IMR-90 (cell line): ENCODE data around the gene PPP1R37. TPM values are rescaled to one million over a fixed set of nuclear protein-coding genes. Genes with fewer than 3 reads are reported as not detected.

ENCODE experiments used
- ATAC-seq: fragments of 200-7000 bp; cut with Tn5 transposase; 2 replicates; pipeline ENCODE4 v1.9.1; 2020; ENCODE audit warnings: low read depth, mild to moderate bottlenecking, moderate library complexity
- BruUV-seq: library from RNA; stranded (reverse); fragments of 400-500 nt; replicated peaks from 2 replicates; lab custom pipeline; 2021; lab: Mats Ljungman, UMichigan
- CTCF ChIA-PET: fragments of 300-600 bp; formaldehyde crosslinking; extraction: SDS; loops from one replicate; lab custom pipeline; 2021; ENCODE audit warnings: antibody characterized with exemption; lab: Yijun Ruan, JAX
- POLR2A ChIA-PET: fragments of 300-600 bp; sonication (Branson Sonifier 250); formaldehyde crosslinking; loops from one replicate; lab custom pipeline; 2022; ENCODE audit warnings: antibody characterized with exemption; ENCODE audit not compliant: unreplicated experiment; lab: Charles Lee
- DNase-seq: peaks from one replicate; pipeline ENCODE4 v3.0.0; 2013
- H2AFZ ChIP-seq: replicated peaks from 2 replicates; pipeline ENCODE3; 2013; ENCODE audit warnings: low read length, mild to moderate bottlenecking; ENCODE audit not compliant: poor library complexity
- H2AK5ac ChIP-seq: 2 replicates; pipeline ENCODE4 v1.6.1; 2013; ENCODE audit warnings: low read depth, low read length, inconsistent platforms
- H2AK9ac ChIP-seq: replicated peaks from 2 replicates; pipeline ENCODE3; 2013; ENCODE audit warnings: mild to moderate bottlenecking, low read depth, low read length, moderate library complexity; ENCODE audit not compliant: poor library complexity
- H2BK120ac ChIP-seq: 2 replicates; pipeline ENCODE4 v1.6.1; 2013; ENCODE audit warnings: low read depth, low read length, inconsistent platforms
- H2BK15ac ChIP-seq: 3 replicates; pipeline ENCODE4 v1.6.1; 2013; ENCODE audit warnings: low read depth, low read length, inconsistent platforms
- H2BK20ac ChIP-seq: 2 replicates; pipeline ENCODE4 v1.6.1; 2013; ENCODE audit warnings: low read depth, mild to moderate bottlenecking, inconsistent platforms, low read length, moderate library complexity
- H2BK5ac ChIP-seq: 2 replicates; pipeline ENCODE4 v1.6.1; 2013; ENCODE audit warnings: mild to moderate bottlenecking, low read depth, low read length, inconsistent platforms; ENCODE audit not compliant: poor library complexity, severe bottlenecking
- H3K14ac ChIP-seq: replicated peaks from 2 replicates; pipeline ENCODE4 v1.6.1; 2013; ENCODE audit warnings: low read depth, low read length, inconsistent platforms
- H3K18ac ChIP-seq: 2 replicates; pipeline ENCODE4 v1.6.1; 2013; ENCODE audit warnings: low read depth, low read length, control low read depth
- H3K23ac ChIP-seq: 2 replicates; pipeline ENCODE4 v1.6.1; 2013; ENCODE audit warnings: low read depth, low read length, inconsistent platforms
- H3K27ac ChIP-seq: 2 replicates; pipeline ENCODE4 v1.5.1; 2013; ENCODE audit warnings: mild to moderate bottlenecking, control low read depth, low read length; ENCODE audit not compliant: insufficient read depth
- H3K27me3 ChIP-seq: 2 replicates; pipeline ENCODE4 v1.6.1; 2013; ENCODE audit warnings: low read length; ENCODE audit not compliant: control insufficient read depth, insufficient read depth
- H3K36me3 ChIP-seq: 2 replicates; pipeline ENCODE4 v1.6.1; 2013; ENCODE audit warnings: low read length, mixed read lengths; ENCODE audit not compliant: control insufficient read depth, insufficient read depth
- H3K4ac ChIP-seq: 2 replicates; pipeline ENCODE4 v1.6.1; 2013; ENCODE audit warnings: low read depth, low read length, inconsistent platforms
- H3K4me1 ChIP-seq: 2 replicates; pipeline ENCODE4 v1.6.1; 2013; ENCODE audit warnings: low read length, mixed read lengths; ENCODE audit not compliant: control insufficient read depth, insufficient read depth
- H3K4me2 ChIP-seq: 2 replicates; pipeline ENCODE4 v1.6.1; 2013; ENCODE audit warnings: low read depth, mild to moderate bottlenecking, control low read depth, low read length, moderate library complexity
- H3K4me3 ChIP-seq: 2 replicates; pipeline ENCODE4 v1.5.1; 2013; ENCODE audit warnings: low read depth, mild to moderate bottlenecking, control low read depth, low read length, moderate library complexity; ENCODE audit not compliant: insufficient read depth
- H3K56ac ChIP-seq: 2 replicates; pipeline ENCODE4 v1.6.1; 2013; ENCODE audit warnings: low read length, inconsistent platforms; ENCODE audit not compliant: insufficient read depth; ENCODE audit errors: extremely low read depth
- H3K79me1 ChIP-seq, 2 experiments: 2 replicates each; pipeline ENCODE4 v1.6.1; 2013; ENCODE audit warnings: low read length in 2 of 2, inconsistent platforms in 1 of 2, low read depth in 1 of 2
- H3K9ac ChIP-seq: 2 replicates; pipeline ENCODE4 v1.6.1; 2013; ENCODE audit warnings: low read depth, low read length, control low read depth
- H3K9me1 ChIP-seq: 2 replicates; pipeline ENCODE4 v1.6.1; 2013; ENCODE audit warnings: low read length, inconsistent platforms; ENCODE audit not compliant: insufficient read depth
- H3K9me3 ChIP-seq: 2 replicates; pipeline ENCODE4 v1.6.1; 2013; ENCODE audit warnings: low read length; ENCODE audit not compliant: control insufficient read depth, insufficient read depth
- H4K20me1 ChIP-seq: 2 replicates; pipeline ENCODE4 v1.6.1; 2013; ENCODE audit warnings: low read length, inconsistent platforms; ENCODE audit not compliant: insufficient read depth
- H4K5ac ChIP-seq: 2 replicates; pipeline ENCODE4 v1.6.1; 2013; ENCODE audit warnings: mild to moderate bottlenecking, low read depth, low read length, control low read depth
- H4K8ac ChIP-seq, 2 experiments: 2 replicates each; pipeline ENCODE4 v1.6.1; 2013; ENCODE audit warnings: low read depth in 2 of 2, low read length in 2 of 2, control low read depth in 1 of 2, inconsistent platforms in 1 of 2
- H4K91ac ChIP-seq: 2 replicates; pipeline ENCODE4 v1.6.1; 2013; ENCODE audit warnings: low read depth, low read length, inconsistent platforms; ENCODE audit not compliant: insufficient read depth
- BHLHE40 ChIP-seq: fragments of 150-350 bp; IDR thresholded peaks from 2 replicates; pipeline ENCODE4 v1.6.1; 2016; ENCODE audit warnings: mild to moderate bottlenecking, low read depth, low read length
- CEBPB ChIP-seq: IDR thresholded peaks from 2 replicates; pipeline ENCODE4 v1.6.1; 2012; ENCODE audit warnings: low read depth, low read length, improper control_type of control experiment
- CHD1 ChIP-seq: IDR thresholded peaks from 2 replicates; pipeline ENCODE4 v1.6.1; 2012; ENCODE audit warnings: low read depth, low read length, improper control_type of control experiment
- FOS ChIP-seq: fragments of 150-350 bp; IDR thresholded peaks from 2 replicates; pipeline ENCODE4 v1.6.1; 2016; ENCODE audit warnings: low read depth, low read length
- MAFK ChIP-seq: IDR thresholded peaks from 2 replicates; pipeline ENCODE4 v1.6.1; 2012; ENCODE audit warnings: low read depth, low read length, improper control_type of control experiment
- MAZ ChIP-seq: IDR thresholded peaks from 2 replicates; pipeline ENCODE4 v1.6.1; 2012; ENCODE audit warnings: low read depth, mild to moderate bottlenecking, low read length, improper control_type of control experiment, moderate library complexity, borderline replicate concordance
- MXI1 ChIP-seq: IDR thresholded peaks from 2 replicates; pipeline ENCODE4 v1.6.1; 2012; ENCODE audit warnings: low read depth, mild to moderate bottlenecking, low read length, moderate library complexity, borderline replicate concordance
- NFE2L2 ChIP-seq: fragments of 150-350 bp; IDR thresholded peaks from 2 replicates; pipeline ENCODE4 v1.6.1; 2016; ENCODE audit warnings: low read depth, mild to moderate bottlenecking, low read length
- POLR2A ChIP-seq: IDR thresholded peaks from 2 replicates; pipeline ENCODE4 v1.6.1; 2012; ENCODE audit warnings: mild to moderate bottlenecking, low read depth, low read length
- RAD21 ChIP-seq: IDR thresholded peaks from 2 replicates; pipeline ENCODE4 v1.6.1; 2012; ENCODE audit warnings: low read length, improper control_type of control experiment
- RCOR1 ChIP-seq: IDR thresholded peaks from 2 replicates; pipeline ENCODE4 v1.6.1; 2012; ENCODE audit warnings: mild to moderate bottlenecking, low read length, improper control_type of control experiment; ENCODE audit not compliant: insufficient replicate concordance
- RFX5 ChIP-seq: IDR thresholded peaks from 2 replicates; pipeline ENCODE4 v1.8.0; 2012; ENCODE audit warnings: low read depth, mild to moderate bottlenecking, low read length, moderate library complexity
- SMC3 ChIP-seq: fragments of 150-350 bp; IDR thresholded peaks from 2 replicates; pipeline ENCODE4 v1.6.1; 2016; ENCODE audit warnings: low read depth, mild to moderate bottlenecking, antibody characterized with exemption, low read length, moderate library complexity
- WGBS, 2 experiments: methylation state at CpG; one replicate each; pipeline versions ENCODE4 v1.1.5 to v1.1.7; 2013; ENCODE audit warnings: missing lambda C conversion rate in 2 of 2; ENCODE audit not compliant: insufficient read length in 1 of 2; ENCODE audit errors: extremely low coverage in 2 of 2; 5-methylcytosine and 5-hydroxymethylcytosine counted together
- dilution Hi-C: fragments of 300-500 bp; cut with HindIII; formaldehyde crosslinking; loops from one replicate; pipeline ENCODE4 v1.14.3; 2018; ENCODE audit warnings: low sequenced_read_pairs; ENCODE audit not compliant: unreplicated experiment
- in situ Hi-C: fragments of 300-500 bp; cut with MboI; formaldehyde crosslinking; loops from 3 replicates; pipeline ENCODE4 v1.14.3; 2019; ENCODE audit warnings: low sequenced_read_pairs, inconsistent platforms, mixed read lengths
- intact Hi-C: fragments of 100-400 bp; cut with micrococcal nuclease; formaldehyde crosslinking; loops from 2 replicates; pipeline ENCODE4 v1.10.0; 2022
- polyA plus RNA-seq, 3 experiments: library from polyadenylated mRNA; depleted of rRNA; stranded (reverse); fragments of >200 nt; gene quantifications; 2 replicates each; pipeline ENCODE4 v1.2.3, GENCODE V29; 2012; ENCODE audit warnings: low replicate concordance in 1 of 3
- total RNA-seq: library from RNA; depleted of rRNA; stranded (reverse); fragments of >200 nt; gene quantifications from 2 replicates; pipeline ENCODE4 v1.2.3, GENCODE V29; 2012
- TF ChIP-seq, protein P1 (sequence below): conservative IDR thresholded peaks from 2 replicates; pipeline ENCODE4 v1.5.1; 2012; ENCODE audit warnings: mild to moderate bottlenecking, low read depth, low read length, improper control_type of control experiment
- TF ChIP-seq, protein P2 (sequence below): fragments of 150-350 bp; IDR thresholded peaks from 2 replicates; pipeline ENCODE4 v1.6.1; 2016; ENCODE audit warnings: low read depth, mild to moderate bottlenecking, low read length, moderate library complexity, borderline replicate concordance
- TF ChIP-seq, protein P3 (sequence below): fragments of 150-350 bp; IDR thresholded peaks from 2 replicates; pipeline ENCODE4 v1.6.1; 2017; ENCODE audit warnings: mild to moderate bottlenecking, antibody characterized with exemption, low read length, low read depth

Gene PPP1R37
- total and polyA plus RNA-seq, 2 of the 4 experiments (the other 2 are of a cell fraction): 13.1 to 18.5 TPM

DNA sequence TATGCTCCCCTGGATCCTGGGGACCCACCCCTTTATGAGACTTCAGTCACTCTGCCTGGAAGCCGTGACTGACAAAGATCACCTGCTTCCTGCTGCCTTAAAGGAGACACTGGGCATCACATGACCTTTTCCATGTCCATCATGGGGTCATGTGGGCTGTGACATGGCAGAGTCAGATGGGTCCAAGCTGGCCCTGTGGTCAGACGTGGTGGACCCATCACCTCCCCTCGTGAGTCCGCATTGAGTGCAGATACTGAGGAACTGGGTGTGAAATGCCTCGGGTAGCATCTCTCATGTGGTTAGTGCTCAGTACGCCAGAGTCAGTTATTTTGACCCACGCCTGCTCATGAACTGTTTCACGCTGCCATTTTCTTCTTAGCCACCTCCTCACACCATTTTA lies 40.7 kb downstream of the PPP1R37 start:
- H2AFZ ChIP-seq: no peak overlapping the region
- 0 out of 2 replicates have a peak, but pooled peaks cover 6% of the 10 kb centered on the region for H3K36me3 ChIP-seq
- in situ Hi-C loops: no loop called here
- no peak overlapping the region for H4K5ac ChIP-seq
- H3K23ac ChIP-seq: no peak overlapping the region
- H2BK15ac ChIP-seq: no peak overlapping the region
- H3K4me2 ChIP-seq: no peak overlapping the region
- no peak overlapping the region for H3K18ac ChIP-seq
- H3K4me3 ChIP-seq: no peak overlapping the region
- no peak overlapping the region for H3K4ac ChIP-seq
- H3K9ac ChIP-seq: no peak overlapping the region
- intact Hi-C loops: no loop called here
- peaks cover 69% of the 10 kb centered on the region for H4K20me1 ChIP-seq
- peak overlapping the region; percentile 52 for H2AK9ac ChIP-seq
- dilution Hi-C loops: no loop called here
- no peak overlapping the region for H3K56ac ChIP-seq
- no peaks in the 10 kb centered on the region for H3K27me3 ChIP-seq
- no peak overlapping the region for H3K27ac ChIP-seq
- H2BK20ac ChIP-seq: no peak overlapping the region
- no peak overlapping the region for H3K14ac ChIP-seq
- ChIA-PET CTCF (no interaction called here), POLR2A (interaction anchor here (0.7 kb wide), 1 partner anchor 49 kb away, joined by 3 read pairs; no protein-coding TSS in a partner anchor)
- no peak overlapping the region for H4K8ac ChIP-seq
- H3K9me1 ChIP-seq: peaks cover 19% of the 10 kb centered on the region
- BruUV-seq: no TSS peak
- ATAC-seq: no peak
- no peak overlapping the region for H2AK5ac ChIP-seq
- WGBS, 2 experiments: 71% methylated on average over 5 of the region's 8 CpGs; no CpG with 5 or more reads in 1 of the 2 experiments
- H2BK5ac ChIP-seq: no peak overlapping the region
- H4K91ac ChIP-seq: no peak overlapping the region
- H2BK120ac ChIP-seq: no peak overlapping the region
- peaks cover 2% of the 10 kb centered on the region; the same call in 1 of the 2 replicates for H3K4me1 ChIP-seq
- H3K79me1 ChIP-seq: peaks cover 39 to 90% of the 10 kb centered on the region in 2 experiments
- TF ChIP-seq POLR2A: no peak
- no peak for TF ChIP-seq CEBPB
- TF ChIP-seq FOS: no peak
- TF ChIP-seq NFE2L2: no peak
- no peak for TF ChIP-seq RCOR1
- no peak for TF ChIP-seq MAFK
- TF ChIP-seq RAD21: no peak
- TF ChIP-seq BHLHE40: no peak
- TF ChIP-seq, protein P1, sequence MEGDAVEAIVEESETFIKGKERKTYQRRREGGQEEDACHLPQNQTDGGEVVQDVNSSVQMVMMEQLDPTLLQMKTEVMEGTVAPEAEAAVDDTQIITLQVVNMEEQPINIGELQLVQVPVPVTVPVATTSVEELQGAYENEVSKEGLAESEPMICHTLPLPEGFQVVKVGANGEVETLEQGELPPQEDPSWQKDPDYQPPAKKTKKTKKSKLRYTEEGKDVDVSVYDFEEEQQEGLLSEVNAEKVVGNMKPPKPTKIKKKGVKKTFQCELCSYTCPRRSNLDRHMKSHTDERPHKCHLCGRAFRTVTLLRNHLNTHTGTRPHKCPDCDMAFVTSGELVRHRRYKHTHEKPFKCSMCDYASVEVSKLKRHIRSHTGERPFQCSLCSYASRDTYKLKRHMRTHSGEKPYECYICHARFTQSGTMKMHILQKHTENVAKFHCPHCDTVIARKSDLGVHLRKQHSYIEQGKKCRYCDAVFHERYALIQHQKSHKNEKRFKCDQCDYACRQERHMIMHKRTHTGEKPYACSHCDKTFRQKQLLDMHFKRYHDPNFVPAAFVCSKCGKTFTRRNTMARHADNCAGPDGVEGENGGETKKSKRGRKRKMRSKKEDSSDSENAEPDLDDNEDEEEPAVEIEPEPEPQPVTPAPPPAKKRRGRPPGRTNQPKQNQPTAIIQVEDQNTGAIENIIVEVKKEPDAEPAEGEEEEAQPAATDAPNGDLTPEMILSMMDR: no peak
- TF ChIP-seq RFX5: no peak
- TF ChIP-seq CHD1: no peak
- TF ChIP-seq MXI1: no peak
- TF ChIP-seq, protein P2, sequence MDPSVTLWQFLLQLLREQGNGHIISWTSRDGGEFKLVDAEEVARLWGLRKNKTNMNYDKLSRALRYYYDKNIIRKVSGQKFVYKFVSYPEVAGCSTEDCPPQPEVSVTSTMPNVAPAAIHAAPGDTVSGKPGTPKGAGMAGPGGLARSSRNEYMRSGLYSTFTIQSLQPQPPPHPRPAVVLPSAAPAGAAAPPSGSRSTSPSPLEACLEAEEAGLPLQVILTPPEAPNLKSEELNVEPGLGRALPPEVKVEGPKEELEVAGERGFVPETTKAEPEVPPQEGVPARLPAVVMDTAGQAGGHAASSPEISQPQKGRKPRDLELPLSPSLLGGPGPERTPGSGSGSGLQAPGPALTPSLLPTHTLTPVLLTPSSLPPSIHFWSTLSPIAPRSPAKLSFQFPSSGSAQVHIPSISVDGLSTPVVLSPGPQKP: no peak
- TF ChIP-seq, protein P3, sequence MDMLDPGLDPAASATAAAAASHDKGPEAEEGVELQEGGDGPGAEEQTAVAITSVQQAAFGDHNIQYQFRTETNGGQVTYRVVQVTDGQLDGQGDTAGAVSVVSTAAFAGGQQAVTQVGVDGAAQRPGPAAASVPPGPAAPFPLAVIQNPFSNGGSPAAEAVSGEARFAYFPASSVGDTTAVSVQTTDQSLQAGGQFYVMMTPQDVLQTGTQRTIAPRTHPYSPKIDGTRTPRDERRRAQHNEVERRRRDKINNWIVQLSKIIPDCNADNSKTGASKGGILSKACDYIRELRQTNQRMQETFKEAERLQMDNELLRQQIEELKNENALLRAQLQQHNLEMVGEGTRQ: no peak
- no peak for TF ChIP-seq MAZ
- TF ChIP-seq SMC3: no peak
- no peak for DNase-seq
- no peaks in the 10 kb centered on the region for H3K9me3 ChIP-seq
